ENCODE results near the gene FRG2. TPM values are rescaled to one million over a fixed set of nuclear protein-coding genes. Genes with fewer than 3 reads are reported as not detected.
"Not testable (repeated sequence)": the region's sequence is repeated elsewhere in the genome, so short reads cannot be mapped to it uniquely, and the experiment has no call there.

FRG2 gene
- polyA plus RNA-seq, 1 experiment: not detected

DNA sequence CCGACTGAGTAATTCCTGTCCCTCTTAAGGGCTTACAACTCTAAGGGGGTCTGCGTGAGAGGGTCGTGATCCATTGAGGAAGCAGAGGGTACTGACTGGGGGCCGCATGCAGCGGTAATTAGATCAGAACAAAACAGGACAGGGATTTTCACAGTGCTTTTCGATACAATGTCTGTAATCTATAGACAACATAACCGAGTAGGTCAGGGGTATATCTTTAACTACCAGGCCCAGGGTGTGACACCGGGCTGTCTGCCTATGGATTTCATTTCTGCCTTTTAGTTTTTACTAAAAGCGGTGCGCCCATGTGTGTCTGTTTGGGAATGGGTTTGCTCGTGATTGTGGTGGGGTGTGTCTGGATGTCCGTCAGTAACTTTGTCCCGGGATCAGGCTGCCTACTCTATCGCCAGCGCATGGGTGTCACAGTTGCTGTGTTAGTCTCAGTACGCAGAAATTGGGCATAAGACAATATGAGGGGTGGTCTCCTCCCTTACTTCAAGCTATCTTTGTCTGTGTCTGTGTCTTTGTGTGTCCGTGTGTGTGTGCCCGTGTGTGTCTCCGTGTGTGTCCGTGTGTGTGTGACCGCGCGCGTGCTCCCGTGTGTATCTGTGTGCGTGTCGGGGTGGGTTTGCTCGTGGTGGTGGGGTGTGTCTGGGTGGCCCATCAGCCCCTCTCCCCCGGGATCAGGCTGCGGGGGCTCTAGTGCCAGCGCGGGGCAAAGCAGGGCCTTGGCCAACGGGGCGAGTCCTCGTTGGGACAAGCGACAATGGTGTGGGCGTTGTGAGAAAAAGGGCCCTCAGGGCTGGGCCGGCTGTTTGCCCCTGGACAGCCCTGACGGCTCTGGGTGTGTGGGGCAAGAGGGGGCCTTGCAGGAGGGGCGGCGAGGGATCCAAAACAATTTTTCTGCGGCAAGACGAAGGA lies 10.4 kb downstream of the FRG2 start:
- ChIA-PET CTCF (no interaction called here), POLR2A (no interaction called here)
- no peak for DNase-seq (ENCODE audit: low read depth)
- no peaks in the 10 kb centered on the region for H3K36me3 ChIP-seq (ENCODE audit: control insufficient read depth, insufficient read depth, low read length)
- TF ChIP-seq, protein P1, sequence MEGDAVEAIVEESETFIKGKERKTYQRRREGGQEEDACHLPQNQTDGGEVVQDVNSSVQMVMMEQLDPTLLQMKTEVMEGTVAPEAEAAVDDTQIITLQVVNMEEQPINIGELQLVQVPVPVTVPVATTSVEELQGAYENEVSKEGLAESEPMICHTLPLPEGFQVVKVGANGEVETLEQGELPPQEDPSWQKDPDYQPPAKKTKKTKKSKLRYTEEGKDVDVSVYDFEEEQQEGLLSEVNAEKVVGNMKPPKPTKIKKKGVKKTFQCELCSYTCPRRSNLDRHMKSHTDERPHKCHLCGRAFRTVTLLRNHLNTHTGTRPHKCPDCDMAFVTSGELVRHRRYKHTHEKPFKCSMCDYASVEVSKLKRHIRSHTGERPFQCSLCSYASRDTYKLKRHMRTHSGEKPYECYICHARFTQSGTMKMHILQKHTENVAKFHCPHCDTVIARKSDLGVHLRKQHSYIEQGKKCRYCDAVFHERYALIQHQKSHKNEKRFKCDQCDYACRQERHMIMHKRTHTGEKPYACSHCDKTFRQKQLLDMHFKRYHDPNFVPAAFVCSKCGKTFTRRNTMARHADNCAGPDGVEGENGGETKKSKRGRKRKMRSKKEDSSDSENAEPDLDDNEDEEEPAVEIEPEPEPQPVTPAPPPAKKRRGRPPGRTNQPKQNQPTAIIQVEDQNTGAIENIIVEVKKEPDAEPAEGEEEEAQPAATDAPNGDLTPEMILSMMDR (IDR thresholded peaks at IDR 0.05; ENCODE audit: insufficient read depth, low read depth, low read length): no peak
- peaks cover 44% of the 10 kb centered on the region for H3K27me3 ChIP-seq (ENCODE audit: control insufficient read depth, insufficient read depth, low read length)
- H3K4me3 ChIP-seq (ENCODE audit: low read depth, low read length): no peak overlapping the region

DNA sequence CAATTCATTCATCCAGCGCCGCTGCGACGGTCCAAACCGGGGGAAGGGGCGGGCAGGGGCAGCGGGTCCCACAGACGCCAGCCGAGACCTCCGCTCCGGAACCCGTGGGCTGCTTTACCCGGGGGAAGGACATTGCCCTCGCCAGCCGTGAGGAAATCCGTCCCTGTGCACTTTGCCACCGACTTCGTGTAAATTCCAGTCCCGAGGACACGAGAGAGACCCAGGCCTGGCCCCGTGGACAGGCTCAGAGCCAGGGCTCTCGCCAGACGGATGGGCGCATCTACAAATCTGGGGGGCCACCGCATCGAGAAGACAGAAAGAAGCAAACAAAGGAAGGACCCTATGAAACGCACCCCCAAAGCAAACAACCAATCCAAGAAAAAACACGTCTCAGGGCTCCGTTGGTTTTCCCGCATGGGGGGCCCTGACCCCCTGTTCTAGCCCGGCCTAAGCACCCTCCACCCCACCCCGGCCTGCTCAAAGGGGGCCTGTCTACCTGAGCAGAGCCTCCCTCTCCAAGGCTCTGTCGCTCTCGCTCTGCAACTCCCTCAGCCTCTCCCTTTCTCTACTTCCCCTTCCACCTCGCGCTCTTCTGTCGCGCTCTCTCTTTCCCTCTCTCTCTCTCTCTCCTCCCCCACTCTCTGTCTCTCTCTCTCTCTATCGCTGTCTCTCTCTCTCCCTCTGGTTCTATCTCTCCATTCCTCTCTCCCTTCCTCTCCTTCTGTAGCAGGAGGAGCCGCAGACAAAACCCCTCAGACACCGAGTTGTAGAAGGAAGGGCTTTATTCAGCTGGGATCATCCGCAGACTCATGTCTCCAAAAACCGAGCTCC lies 11.3 kb downstream of the FRG2 start:
- H3K4me3 ChIP-seq (ENCODE audit: low read depth, low read length): no peak overlapping the region
- H3K27me3 ChIP-seq (ENCODE audit: control insufficient read depth, insufficient read depth, low read length): peaks cover 38% of the 10 kb centered on the region
- POLR2A ChIA-PET: no interaction called here
- H3K36me3 ChIP-seq (ENCODE audit: control insufficient read depth, insufficient read depth, low read length): no peaks in the 10 kb centered on the region
- no peak for DNase-seq (ENCODE audit: low read depth)
- CTCF ChIA-PET: no interaction called here
- TF ChIP-seq, protein P1 (IDR thresholded peaks at IDR 0.05; ENCODE audit: insufficient read depth, low read depth, low read length): no peak

DNA sequence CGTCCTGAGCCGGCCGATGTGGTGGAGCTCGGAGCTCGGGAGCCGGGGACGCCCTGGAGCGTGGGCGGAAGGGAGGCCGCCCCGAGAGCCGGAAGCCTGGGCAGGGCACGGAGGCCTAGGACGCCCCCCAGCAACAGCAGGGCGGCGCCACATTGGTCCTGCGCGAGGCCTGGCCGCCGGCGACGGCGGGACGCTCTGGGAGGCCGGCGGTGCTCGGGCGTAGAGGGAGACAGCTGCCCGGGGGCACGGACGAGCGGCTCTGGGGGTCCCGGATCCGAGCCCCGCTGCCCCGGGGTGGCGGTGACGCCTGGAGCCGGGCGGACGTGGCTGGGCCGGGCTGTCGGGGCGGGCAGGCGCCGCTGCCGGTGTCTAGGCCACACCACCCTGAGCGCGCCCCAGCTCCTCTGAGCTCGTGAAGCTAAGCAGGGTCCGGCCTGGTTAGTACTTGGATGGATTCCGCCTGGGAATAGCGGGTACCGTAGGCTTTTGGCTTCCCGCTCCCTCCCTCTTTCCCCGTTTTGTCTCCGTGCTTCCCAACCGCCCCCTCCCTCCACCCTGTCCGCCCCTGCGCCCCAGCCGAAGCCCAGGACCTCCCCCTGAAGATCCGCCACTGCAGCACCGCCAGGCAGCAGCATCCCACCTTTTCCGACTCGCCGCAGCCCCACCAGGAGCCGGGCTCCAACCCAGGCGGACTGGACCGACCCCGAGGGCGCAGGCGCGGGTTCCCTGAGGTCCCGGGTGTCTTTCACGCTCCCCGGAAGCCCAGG lies 12.1 kb downstream of the FRG2 start:
- CTCF ChIA-PET: no interaction called here
- Histone ChIP-seq H3K36me3 (ENCODE audit: control insufficient read depth, insufficient read depth, low read length) (no peaks in the 10 kb centered on the region), H3K4me3 (ENCODE audit: low read depth, low read length) (peak overlapping the region; percentile 21; the same call in 1 of the 2 replicates), H3K27me3 (ENCODE audit: control insufficient read depth, insufficient read depth, low read length) (peaks cover 31% of the 10 kb centered on the region)
- no peak for DNase-seq (ENCODE audit: low read depth)
- POLR2A ChIA-PET: no interaction called here
- TF ChIP-seq, protein P1 (IDR thresholded peaks at IDR 0.05; ENCODE audit: insufficient read depth, low read depth, low read length): no peak

DNA sequence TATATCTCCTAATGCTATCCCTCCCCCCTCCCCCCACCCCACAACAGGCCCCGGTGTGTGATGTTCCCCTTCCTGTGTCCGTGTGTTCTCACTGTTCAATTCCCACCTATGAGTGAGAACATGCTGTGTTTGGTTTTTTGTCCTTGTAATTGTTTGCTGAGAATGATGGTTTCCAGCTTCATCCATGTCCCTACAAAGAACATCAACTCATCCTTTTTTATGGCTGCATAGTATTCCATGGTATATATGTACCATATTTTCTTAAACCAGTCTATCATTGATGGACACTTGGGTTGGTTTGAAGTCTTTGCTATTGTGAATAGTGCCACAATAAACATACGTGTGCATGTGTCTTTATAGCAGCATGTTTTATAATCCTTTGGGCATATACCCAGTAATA lies 37.1 kb downstream of the FRG2 start:
- H3K36me3 ChIP-seq (ENCODE audit: control insufficient read depth, insufficient read depth, low read length); CTCF ChIA-PET; DNase-seq (ENCODE audit: low read depth); POLR2A ChIA-PET; H3K27me3 ChIP-seq (ENCODE audit: control insufficient read depth, insufficient read depth, low read length); H3K4me3 ChIP-seq (ENCODE audit: low read depth, low read length): not testable (repeated sequence)

DNA sequence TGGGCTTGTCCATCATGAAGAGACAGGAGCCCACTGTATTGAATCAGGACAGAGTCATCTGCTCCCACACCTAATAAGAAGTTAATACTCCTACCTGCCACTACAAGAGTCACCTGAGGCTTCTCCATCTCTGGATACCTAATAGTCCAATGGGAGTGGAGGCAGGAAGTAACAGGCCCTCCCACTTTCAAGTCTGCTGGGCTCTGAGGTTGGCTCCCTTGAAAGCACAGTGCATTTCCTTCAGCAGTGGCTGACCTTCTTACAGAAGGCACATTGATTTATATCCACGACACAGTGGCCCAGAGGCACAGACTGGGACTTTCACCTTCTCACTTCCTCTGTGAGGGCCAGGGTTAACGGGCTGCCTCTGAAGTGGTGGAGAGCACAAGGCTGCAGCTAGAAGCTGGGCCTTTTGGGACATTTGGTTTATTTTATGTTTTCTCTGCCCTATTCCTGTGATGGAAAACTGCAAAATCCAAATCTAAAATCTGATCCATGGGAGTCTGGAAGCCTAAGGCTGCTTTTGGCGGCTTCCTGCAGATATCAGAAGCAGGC lies 38.1 kb downstream of the FRG2 start:
- POLR2A ChIA-PET: no interaction called here
- Histone ChIP-seq H3K4me3 (ENCODE audit: low read depth, low read length) (no peak overlapping the region), H3K27me3 (ENCODE audit: control insufficient read depth, insufficient read depth, low read length) (no peaks in the 10 kb centered on the region), H3K36me3 (ENCODE audit: control insufficient read depth, insufficient read depth, low read length) (no peaks in the 10 kb centered on the region)
- no peak for DNase-seq (ENCODE audit: low read depth)
- TF ChIP-seq, protein P1 (IDR thresholded peaks at IDR 0.05; ENCODE audit: insufficient read depth, low read depth, low read length): no peak
- CTCF ChIA-PET: no interaction called here

DNA sequence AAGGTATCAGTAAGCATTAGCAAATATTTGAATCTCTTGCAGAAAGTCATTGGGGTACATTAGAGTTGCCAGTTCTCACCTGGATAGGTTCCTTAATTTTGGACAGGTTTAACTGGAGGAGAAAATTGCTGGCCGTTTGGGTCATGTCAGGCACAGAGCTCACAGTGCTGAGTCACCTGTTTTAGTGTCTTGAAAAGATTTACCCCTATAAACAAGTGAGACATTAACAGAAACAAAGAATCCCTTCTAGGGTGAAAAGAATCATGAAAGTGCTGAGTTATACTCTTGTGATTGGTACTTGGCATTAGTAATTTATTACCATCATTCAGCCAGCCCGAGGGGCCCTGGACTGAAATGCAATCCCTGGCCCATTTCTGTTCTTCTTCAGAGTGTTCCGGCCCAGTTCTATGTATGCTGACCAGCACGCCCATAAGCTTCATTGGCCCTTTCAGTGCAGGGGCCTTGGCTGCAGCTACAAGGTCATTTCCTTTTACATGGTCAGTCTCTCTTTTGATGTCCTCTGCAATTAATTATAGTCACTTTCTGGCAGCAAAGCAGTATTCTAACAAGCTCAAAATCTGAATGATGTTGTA lies 41.3 kb downstream of the FRG2 start:
- POLR2A ChIA-PET, CTCF ChIA-PET: not testable (repeated sequence)

DNA sequence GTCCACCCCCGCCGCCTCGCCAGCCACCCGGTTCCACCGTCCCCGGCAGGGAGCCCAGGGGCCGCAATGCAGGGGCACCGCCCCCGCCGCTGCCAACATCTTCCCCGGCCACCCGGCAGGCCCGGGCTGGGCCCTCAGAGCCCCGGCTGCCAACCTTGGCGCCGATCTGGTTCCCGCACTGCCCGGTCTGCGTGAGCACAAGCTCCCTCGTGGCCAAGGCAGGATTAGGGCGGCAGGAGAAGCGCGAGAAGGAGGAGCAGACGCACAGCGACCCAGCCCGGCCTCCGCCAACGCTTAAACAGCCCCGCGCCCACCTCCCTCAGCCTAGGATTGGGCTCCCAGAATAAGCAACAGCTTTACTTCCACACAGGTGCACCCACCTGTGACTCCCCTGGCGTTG lies 42.4 kb downstream of the FRG2 start:
- H3K4me3 ChIP-seq (ENCODE audit: low read depth, low read length); POLR2A ChIA-PET; H3K36me3 ChIP-seq (ENCODE audit: control insufficient read depth, insufficient read depth, low read length); H3K27me3 ChIP-seq (ENCODE audit: control insufficient read depth, insufficient read depth, low read length); CTCF ChIA-PET; DNase-seq (ENCODE audit: low read depth): not testable (repeated sequence)

More for the DNA sequence above, 41.3 kb downstream of the FRG2 start:
- not testable (repeated sequence) for H3K36me3 ChIP-seq (ENCODE audit: control insufficient read depth, insufficient read depth, low read length); H3K4me3 ChIP-seq (ENCODE audit: low read depth, low read length); DNase-seq (ENCODE audit: low read depth); H3K27me3 ChIP-seq (ENCODE audit: control insufficient read depth, insufficient read depth, low read length)
